ENCODE measurements around the gene FRMD3. TPM values are rescaled to one million over a fixed set of nuclear protein-coding genes. Genes with fewer than 3 reads are reported as not detected.

FRMD3 gene
- polyA plus RNA-seq, 1 donor from 2014 or later: 13.0 TPM

GRCh38 chr9:83473488-83473971 lies 64.7 kb downstream of the FRMD3 start:
- no peak for TF ChIP-seq EZH2 (IDR thresholded peaks at IDR 0.05; ENCODE audit: borderline replicate concordance, insufficient read depth, low read length, poor library complexity, severe bottlenecking)
- TF ChIP-seq, protein P1, sequence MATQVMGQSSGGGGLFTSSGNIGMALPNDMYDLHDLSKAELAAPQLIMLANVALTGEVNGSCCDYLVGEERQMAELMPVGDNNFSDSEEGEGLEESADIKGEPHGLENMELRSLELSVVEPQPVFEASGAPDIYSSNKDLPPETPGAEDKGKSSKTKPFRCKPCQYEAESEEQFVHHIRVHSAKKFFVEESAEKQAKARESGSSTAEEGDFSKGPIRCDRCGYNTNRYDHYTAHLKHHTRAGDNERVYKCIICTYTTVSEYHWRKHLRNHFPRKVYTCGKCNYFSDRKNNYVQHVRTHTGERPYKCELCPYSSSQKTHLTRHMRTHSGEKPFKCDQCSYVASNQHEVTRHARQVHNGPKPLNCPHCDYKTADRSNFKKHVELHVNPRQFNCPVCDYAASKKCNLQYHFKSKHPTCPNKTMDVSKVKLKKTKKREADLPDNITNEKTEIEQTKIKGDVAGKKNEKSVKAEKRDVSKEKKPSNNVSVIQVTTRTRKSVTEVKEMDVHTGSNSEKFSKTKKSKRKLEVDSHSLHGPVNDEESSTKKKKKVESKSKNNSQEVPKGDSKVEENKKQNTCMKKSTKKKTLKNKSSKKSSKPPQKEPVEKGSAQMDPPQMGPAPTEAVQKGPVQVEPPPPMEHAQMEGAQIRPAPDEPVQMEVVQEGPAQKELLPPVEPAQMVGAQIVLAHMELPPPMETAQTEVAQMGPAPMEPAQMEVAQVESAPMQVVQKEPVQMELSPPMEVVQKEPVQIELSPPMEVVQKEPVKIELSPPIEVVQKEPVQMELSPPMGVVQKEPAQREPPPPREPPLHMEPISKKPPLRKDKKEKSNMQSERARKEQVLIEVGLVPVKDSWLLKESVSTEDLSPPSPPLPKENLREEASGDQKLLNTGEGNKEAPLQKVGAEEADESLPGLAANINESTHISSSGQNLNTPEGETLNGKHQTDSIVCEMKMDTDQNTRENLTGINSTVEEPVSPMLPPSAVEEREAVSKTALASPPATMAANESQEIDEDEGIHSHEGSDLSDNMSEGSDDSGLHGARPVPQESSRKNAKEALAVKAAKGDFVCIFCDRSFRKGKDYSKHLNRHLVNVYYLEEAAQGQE (IDR thresholded peaks at IDR 0.05; ENCODE audit: borderline replicate concordance): no peak
- no peak for TF ChIP-seq RAD21 (conservative IDR thresholded peaks at IDR 0.05)
- no peak for TF ChIP-seq CTCF (IDR thresholded peaks at IDR 0.05; ENCODE audit: poor library complexity, severe bottlenecking)
- TF ChIP-seq EP300 (conservative IDR thresholded peaks at IDR 0.05; ENCODE audit: poor library complexity, severe bottlenecking): no peak
- TF ChIP-seq MXI1 (conservative IDR thresholded peaks at IDR 0.05; ENCODE audit: poor library complexity, severe bottlenecking): no peak
- TF ChIP-seq POLR2AphosphoS5 (IDR thresholded peaks at IDR 0.05): no peak
- no peak for TF ChIP-seq TAF1 (IDR thresholded peaks at IDR 0.05; ENCODE audit: low read depth)
- no peak for TF ChIP-seq SMC3 (conservative IDR thresholded peaks at IDR 0.05; ENCODE audit: poor library complexity)
- no peak overlapping the region for H3K4me3 ChIP-seq (ENCODE audit: low read length)
- H3K4me2 ChIP-seq (ENCODE audit: low read length): no peak overlapping the region
- H3K27ac ChIP-seq (ENCODE audit: low read length): no peak overlapping the region
- no peak overlapping the region for H2AFZ ChIP-seq (ENCODE audit: low read depth, low read length)
- H3K79me2 ChIP-seq (replicated peaks; ENCODE audit: insufficient read depth, low read length): no peaks in the 10 kb centered on the region
- H3F3A ChIP-seq (ENCODE audit: insufficient read depth, low read length, poor library complexity, severe bottlenecking): no peaks in the 10 kb centered on the region
- no peaks in the 10 kb centered on the region for H3K27me3 ChIP-seq (ENCODE audit: insufficient read depth, low read depth, low read length)
- H3K9me2 ChIP-seq (ENCODE audit: insufficient read depth, low read length): no peaks in the 10 kb centered on the region
- no peaks in the 10 kb centered on the region for H3K36me3 ChIP-seq (ENCODE audit: insufficient read depth, low read length)
- H3K9me3 ChIP-seq (ENCODE audit: low read length): no peaks in the 10 kb centered on the region
- no peaks in the 10 kb centered on the region for H4K20me1 ChIP-seq (ENCODE audit: insufficient read depth)
- H3K9ac ChIP-seq (ENCODE audit: low read length): no peak overlapping the region

- H3K9ac ChIP-seq (ENCODE audit: low read length): no peak overlapping the region
- H4K20me1 ChIP-seq (ENCODE audit: insufficient read depth): no peaks in the 10 kb centered on the region
- H3K36me3 ChIP-seq (ENCODE audit: insufficient read depth, low read length): no peaks in the 10 kb centered on the region
- no peak overlapping the region for H2AFZ ChIP-seq (ENCODE audit: low read depth, low read length)
- no peak overlapping the region for H3K4me2 ChIP-seq (ENCODE audit: low read length)
- H3K27ac ChIP-seq (ENCODE audit: low read length): no peak overlapping the region
- no peaks in the 10 kb centered on the region for H3K9me2 ChIP-seq (ENCODE audit: insufficient read depth, low read length)
- TF ChIP-seq SMC3 (conservative IDR thresholded peaks at IDR 0.05; ENCODE audit: poor library complexity) (no peak), TAF1 (IDR thresholded peaks at IDR 0.05; ENCODE audit: low read depth) (no peak), EZH2 (IDR thresholded peaks at IDR 0.05; ENCODE audit: borderline replicate concordance, insufficient read depth, low read length, poor library complexity, severe bottlenecking) (no peak), EP300 (conservative IDR thresholded peaks at IDR 0.05; ENCODE audit: poor library complexity, severe bottlenecking) (no peak), MXI1 (conservative IDR thresholded peaks at IDR 0.05; ENCODE audit: poor library complexity, severe bottlenecking) (no peak), RAD21 (conservative IDR thresholded peaks at IDR 0.05) (no peak), POLR2AphosphoS5 (IDR thresholded peaks at IDR 0.05) (no peak), CTCF (IDR thresholded peaks at IDR 0.05; ENCODE audit: poor library complexity, severe bottlenecking) (no peak)
- TF ChIP-seq, protein P1 (IDR thresholded peaks at IDR 0.05; ENCODE audit: borderline replicate concordance): no peak
- H3K9me3 ChIP-seq (ENCODE audit: low read length): no peaks in the 10 kb centered on the region
- H3K79me2 ChIP-seq (replicated peaks; ENCODE audit: insufficient read depth, low read length): no peaks in the 10 kb centered on the region
- no peak overlapping the region for H3K4me3 ChIP-seq (ENCODE audit: low read length)
- no peaks in the 10 kb centered on the region for H3K27me3 ChIP-seq (ENCODE audit: insufficient read depth, low read depth, low read length)
- H3F3A ChIP-seq (ENCODE audit: insufficient read depth, low read length, poor library complexity, severe bottlenecking): no peaks in the 10 kb centered on the region
These were observed 65.4 kb downstream of the FRMD3 start for GRCh38 chr9:83472764-83473163.

Measured in neural cell (in vitro differentiated cells).